Erythroblast (primary cell): ENCODE data around the gene CCDC102B.
"Not testable (repeated sequence)": the region's sequence is repeated elsewhere in the genome, so short reads cannot be mapped to it uniquely, and the experiment has no call there.

Experiments
- DNase-seq, 2 experiments: peaks; one replicate each; lab custom pipeline; 2025; lab: John Stamatoyannopoulos, UW
- GATA1 ChIP-seq: IDR thresholded peaks from 2 replicates; pipeline ENCODE4 v1.6.1; 2011; ENCODE audit warnings: low read depth, mild to moderate bottlenecking, control low read depth, low read length, moderate library complexity
- POLR2A ChIP-seq: IDR thresholded peaks from 2 replicates; pipeline ENCODE4 v1.6.1; 2011; ENCODE audit warnings: mild to moderate bottlenecking, low read length

CCDC102B gene

DNA sequence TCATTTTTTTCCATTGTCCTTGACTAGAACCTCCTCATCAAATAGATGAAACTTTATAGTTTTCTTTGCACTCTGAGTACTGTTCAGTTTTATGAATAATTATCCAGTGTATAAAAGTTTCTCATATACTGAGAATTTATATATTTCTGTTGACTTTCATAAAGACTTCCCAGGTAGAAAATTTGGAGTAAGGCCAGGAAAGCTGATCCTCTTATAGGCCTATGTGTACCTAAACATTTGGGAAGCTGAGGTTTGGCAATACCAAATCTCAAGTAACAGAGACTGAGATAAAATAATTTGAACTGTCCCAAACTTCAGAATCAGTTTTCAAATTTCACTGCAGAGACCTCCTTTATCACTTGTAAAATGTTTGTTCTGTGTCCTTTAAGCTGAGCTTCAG, 43.4 kb downstream of the CCDC102B start:
- DNase-seq: no peak
- no peak for TF ChIP-seq POLR2A
- no peak for TF ChIP-seq GATA1

DNA sequence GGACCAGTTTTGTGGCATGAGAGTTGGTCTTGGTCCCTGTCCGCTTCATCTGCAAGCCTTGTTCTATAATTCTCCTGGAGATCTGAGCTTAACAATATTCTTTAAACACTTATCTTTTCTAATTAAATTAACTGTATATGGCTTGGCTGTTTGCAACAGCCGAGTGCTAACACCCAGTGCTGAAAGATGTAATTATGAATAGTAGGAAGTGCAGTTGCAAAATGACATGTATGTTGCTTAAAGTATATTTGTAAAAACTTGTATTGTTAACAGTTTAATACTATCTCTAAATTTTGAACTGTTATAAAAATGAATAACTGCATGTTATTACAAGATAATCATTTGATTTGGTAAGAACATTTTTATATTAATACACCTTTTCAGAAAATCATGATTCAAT, 45.1 kb downstream of the CCDC102B start:
- no peak for DNase-seq
- TF ChIP-seq POLR2A (no peak), GATA1 (no peak)

DNA sequence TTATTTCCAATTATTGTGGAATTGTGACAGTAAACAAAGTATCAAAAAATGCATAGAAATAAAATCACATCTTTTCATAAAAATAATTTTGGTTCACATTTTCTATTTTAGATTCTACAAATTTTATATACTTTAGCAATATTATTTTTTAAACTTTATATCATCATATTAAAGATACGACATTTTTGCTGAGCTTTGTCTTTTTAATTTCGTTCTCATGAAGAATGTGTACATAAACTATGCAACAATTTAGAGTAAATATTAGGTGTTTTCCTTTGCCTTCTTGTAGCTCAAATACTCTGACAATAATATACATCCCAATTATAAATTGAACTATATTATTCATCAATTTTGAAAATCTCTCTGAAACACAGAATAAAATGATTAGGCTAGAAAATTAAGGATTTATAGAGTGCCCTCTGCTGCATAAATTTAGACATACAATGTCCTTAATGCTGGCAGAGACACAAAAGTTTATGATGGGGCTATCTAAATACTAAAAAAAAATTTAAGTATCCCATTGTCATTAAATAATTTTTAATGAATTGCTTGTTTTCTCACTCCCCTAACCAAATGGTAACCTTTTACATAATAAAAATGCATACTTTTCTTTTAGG, 45.7 kb downstream of the CCDC102B start:
- no peak for DNase-seq
- TF ChIP-seq POLR2A: no peak

DNA sequence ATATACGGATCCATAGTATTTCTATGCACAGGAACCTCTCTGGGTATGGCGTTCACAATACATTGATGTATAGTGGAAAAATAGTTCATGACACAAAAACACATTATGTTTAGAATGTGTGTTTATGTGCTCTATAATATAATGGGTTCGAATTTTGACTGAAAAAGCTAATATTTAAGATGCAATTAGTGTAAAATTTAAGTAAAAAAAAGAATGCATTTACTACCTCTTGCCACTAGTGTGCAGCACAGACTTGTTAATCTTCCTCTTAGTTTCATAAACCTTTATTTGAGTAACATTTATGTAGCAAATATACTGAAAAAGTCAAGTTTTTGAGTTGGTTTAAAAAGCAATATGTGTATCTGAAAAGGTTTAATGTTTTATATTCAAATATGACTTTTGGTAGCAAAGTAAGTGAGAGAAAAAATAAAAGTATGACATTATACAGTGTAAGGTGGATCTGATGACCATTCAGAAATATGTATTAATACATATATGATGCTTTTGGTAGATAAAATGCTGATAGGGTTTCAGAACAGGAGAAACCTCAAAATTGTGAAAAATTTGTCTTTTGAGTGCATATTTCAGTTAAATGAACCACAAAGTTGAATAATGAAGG, 49.4 kb downstream of the CCDC102B start:
- DNase-seq: peak; percentile 13 to 58
- TF ChIP-seq POLR2A: no peak
- TF ChIP-seq GATA1: no peak

DNA sequence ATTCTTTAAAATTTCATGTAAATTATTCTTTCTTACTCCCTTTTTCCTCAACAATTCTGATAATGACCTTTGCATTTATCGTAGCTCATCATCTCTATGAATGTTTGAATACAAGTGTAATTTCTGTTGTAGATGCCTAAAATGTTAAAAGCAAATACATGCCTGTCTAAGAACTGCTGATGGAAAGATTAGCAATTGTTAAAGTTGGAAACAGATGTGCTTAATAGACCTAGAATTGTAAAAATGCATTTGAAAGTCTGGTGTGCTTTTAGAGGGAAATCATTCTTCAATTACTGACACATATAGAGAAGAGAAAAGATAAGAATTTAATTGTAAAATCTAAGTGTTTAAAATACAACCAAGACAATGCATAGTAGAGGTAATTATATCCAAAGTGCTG, 50.4 kb downstream of the CCDC102B start:
- TF ChIP-seq GATA1: no peak
- no peak for TF ChIP-seq POLR2A
- no peak for DNase-seq

DNA sequence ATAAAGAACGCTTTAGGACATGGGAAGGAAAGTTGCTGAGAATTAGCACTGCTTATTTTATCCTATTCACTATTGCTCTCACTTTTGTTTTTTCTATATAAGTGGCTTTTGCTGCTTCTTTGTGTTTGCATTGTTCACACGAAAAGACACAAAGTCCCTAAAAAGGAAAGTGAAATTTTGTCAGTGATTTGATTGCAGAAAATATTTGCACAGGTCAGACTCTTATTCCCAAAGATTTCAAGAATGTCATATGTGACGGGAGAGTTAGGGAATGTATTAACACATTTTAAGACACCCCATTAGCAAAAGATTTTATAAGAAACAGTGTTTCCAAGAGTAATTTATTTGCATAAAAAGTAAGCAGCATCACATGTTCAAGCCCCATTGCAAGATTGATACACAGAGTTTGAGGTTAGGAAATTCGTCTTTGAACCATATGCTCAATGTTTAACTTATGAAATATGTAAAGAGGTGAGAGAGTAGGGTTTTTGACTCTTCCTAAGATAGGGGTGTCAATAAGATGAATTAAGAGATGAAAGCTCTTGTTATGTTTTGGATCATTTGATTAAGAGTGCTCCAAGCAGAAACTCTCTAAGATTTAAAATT, 57.0 kb downstream of the CCDC102B start:
- no peak for DNase-seq
- TF ChIP-seq POLR2A (no peak), GATA1 (no peak)

DNA sequence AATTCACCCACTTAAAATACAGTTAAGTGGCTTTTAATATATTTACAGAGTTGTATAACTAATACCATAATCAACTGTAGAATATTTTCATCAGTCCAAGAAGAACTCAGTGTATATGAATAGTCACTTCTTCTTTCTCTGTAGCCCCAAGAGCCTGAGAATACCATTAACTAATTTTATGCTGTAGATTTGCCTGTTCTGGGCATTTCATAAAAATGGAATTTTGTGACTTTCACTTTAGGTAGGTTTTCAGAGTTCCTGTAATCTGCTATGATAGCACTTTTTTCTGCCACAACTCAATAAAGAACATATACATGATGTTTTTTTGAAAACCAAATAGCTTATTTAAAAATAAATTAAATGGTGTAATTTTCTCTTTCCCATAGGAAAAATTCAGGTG, 57.6 kb downstream of the CCDC102B start:
- no peak for DNase-seq
- TF ChIP-seq GATA1: no peak
- TF ChIP-seq POLR2A: no peak

DNA sequence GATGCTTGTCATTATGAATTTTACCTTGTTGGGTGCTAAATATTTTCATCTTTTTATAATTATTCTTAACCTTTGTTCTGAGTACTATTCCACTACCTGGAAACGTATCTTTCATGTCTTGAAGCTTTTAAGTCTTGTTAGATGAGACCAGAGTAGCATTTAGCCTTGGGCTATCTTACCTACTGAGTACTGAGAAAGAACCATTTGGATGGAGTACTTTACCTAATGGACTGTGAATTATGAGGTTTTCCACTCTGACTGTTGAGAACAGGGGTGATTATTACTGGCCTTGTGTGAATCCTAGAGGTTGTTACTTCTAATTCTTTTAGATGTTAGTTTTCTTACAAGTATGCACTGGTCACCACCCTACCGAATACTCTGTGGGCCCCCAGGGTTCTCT, 63.5 kb downstream of the CCDC102B start:
- TF ChIP-seq POLR2A (no peak), GATA1 (no peak)
- no peak for DNase-seq

DNA sequence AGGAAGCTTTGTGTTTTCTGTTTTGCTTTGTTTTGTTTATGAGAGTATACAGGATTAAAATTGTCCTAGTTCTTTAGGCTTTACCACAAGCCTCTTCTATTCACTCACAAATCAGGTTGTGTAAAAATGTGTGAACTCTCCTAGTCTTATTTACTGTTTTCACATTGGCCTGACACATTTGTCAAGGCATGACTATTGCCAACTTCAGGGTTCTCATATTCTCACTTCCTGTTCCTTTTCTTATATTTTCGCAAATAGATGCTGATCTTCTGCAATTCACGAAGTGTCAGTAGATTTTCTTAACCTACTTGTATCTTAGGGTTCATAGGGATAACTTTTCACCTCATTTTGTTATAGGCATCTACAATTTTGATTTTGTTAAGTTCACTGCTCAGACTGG, 67.1 kb downstream of the CCDC102B start:
- no peak for TF ChIP-seq GATA1
- no peak for TF ChIP-seq POLR2A
- no peak for DNase-seq

DNA sequence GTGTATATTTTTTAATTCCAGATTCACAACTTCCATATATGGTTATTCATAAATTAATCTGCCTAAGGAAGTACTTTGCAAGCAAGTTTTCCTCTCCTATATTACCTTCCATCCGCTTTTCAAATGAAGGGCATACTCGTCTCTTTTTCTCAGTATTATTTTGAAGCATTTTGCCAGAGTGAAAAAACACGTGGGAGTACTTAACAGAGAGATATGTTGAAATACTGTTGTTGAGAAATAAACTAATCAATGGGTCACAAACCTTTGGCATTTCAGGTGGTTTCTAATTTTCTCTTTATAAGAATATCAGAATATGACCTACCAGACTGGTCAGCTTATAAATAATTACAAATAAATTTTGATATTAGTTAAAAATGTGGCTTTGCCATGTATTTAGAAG, 67.6 kb downstream of the CCDC102B start:
- DNase-seq: no peak
- TF ChIP-seq POLR2A (no peak), GATA1 (no peak)

DNA sequence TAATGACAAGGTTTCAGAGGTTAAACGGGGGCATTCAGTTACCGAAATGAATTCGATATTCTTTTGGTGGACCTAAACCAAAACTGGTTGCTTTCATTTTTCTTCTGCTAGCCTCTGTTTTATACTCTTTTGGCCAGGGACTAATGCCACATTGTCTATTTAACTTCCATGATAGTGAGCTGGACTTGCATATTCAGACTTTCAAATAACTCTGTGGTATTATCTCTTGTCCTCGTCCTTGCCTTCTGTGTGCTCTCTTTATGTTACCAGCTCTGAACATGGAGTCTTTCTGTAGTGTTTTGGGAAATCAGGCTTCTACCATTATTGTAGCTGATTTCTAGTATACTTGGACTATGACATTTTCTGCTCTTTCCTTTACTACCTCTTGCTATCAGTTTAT, 75.1 kb downstream of the CCDC102B start:
- no peak for DNase-seq
- TF ChIP-seq POLR2A (no peak), GATA1 (no peak)

DNA sequence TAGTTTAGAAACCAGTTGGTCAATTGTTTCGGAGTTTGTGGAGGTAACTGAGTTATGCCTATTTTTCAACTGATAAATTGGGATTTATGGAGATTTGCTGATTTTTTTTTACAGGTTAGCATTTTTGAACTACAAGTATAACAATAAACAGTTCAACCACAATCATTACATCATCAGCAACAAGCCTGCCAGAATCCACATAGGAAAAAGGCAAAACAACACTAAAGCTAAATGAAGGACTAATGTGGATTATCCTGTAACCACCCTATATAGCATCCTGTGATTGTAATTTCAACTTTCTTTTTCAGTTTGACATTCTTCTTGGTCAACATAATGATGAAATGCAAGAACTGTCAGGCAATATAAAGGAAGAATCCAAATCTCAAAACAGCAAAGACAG, 76.5 kb downstream of the CCDC102B start:
- TF ChIP-seq POLR2A: no peak
- TF ChIP-seq GATA1: no peak
- no peak for DNase-seq

DNA sequence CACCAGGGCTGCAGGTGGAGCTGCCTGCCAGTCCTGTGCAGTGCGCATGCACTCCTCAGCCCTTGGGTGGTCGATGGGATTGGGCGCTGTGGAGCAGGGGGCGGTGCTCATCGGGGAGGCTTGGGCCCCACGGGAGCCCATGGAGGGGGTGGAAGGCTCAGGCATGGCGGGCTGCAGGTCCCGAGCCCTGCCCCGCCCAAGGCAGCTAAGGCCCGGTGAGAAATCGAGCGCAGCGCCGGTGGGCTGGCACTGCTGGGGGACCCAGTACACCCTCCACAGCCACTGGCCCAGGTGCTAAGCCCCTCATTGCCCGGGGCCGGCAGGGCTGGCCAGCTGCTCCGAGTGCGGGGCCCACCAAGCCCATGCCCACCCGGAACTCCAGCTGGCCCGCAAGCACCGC, 82.1 kb downstream of the CCDC102B start:
- DNase-seq: not testable (repeated sequence)

DNA sequence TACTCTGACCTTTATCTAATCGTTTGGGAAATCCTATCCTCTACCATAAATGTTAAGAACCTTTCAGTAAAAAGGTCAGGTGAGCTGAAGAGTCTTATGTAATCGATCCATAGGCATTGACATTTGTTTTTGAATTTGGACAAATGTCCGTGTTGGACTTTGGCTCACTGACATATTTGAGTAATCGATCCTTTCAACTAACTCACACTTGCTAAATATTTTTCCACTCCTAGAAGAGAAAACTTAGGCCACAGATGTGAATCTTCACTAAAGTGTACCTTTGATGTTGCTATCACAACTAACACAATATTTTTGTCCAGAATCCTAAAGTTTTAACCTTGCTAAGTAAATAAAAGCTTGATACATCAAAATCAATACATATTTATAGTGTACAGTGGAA, 89.5 kb downstream of the CCDC102B start:
- TF ChIP-seq GATA1 (no peak), POLR2A (no peak)
- DNase-seq: no peak

DNA sequence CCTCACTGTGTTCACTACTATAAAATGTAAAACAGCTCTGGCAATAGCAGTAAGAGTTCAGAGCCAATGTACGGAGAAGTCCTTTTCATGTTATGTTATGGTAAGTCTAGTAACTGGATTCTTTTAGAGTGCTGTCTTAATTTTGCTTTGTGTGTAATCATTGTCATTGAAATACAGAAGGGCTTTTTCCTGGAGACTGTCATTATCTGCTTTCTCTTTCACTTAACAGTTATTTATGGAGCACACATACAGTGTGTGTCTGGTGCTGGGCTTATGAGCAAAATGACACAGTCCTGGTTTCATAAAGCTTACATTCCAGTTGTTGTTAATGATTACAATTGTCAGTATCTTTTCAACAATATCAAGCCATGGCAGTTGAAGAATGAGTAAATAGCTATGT, 95.5 kb downstream of the CCDC102B start:
- DNase-seq: no peak
- TF ChIP-seq POLR2A: no peak
